ENCODE measurements around the gene PRKG1.

The PRKG1 gene

DNA sequence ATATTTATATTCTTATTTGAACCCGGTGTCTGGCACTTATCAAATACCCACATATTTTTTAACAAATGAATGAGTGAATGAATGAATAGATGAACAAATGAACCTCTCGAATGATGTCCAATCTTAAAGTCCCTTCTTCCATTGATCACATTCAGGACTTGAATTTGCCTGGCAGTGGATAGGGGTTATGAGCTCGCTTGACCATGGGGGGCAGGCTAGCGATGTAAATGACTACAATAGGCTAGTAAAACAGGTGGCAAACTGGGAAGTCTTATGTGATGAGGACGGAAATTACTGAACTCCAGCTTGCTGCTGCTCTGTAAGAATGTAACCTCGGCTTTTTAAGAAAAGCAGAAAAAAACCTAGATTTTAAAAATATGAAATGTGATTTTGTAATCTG, 992.1 kb downstream of the PRKG1 start:
- ATAC-seq (replicated peaks; ENCODE audit: extremely low read depth, poor library complexity, severe bottlenecking): no peak
- DNase-seq (ENCODE audit: low spot score in 2 of 2): no peak
- H3K9me3 Mint-ChIP-seq: peaks cover 6% of the 10 kb centered on the region
- no peak overlapping the region for H3K27ac Mint-ChIP-seq (ENCODE audit: low read depth)
- no peaks in the 10 kb centered on the region for H3K36me3 Mint-ChIP-seq (ENCODE audit: insufficient read depth)
- H3K4me1 Mint-ChIP-seq: no peaks in the 10 kb centered on the region
- no peak overlapping the region for H3K4me3 Mint-ChIP-seq
- no peaks in the 10 kb centered on the region for H3K27me3 Mint-ChIP-seq

- Mint-ChIP-seq H3K27ac (ENCODE audit: low read depth) (no peak overlapping the region), H3K9me3 (peaks cover 6% of the 10 kb centered on the region), H3K36me3 (ENCODE audit: insufficient read depth) (no peaks in the 10 kb centered on the region), H3K27me3 (no peaks in the 10 kb centered on the region), H3K4me3 (no peak overlapping the region), H3K4me1 (no peaks in the 10 kb centered on the region)
- ATAC-seq (replicated peaks; ENCODE audit: extremely low read depth, poor library complexity, severe bottlenecking): no peak
- no peak for DNase-seq (ENCODE audit: low spot score in 2 of 2)
Observed at GRCh38 chr10:52068485-52068884, 994.2 kb downstream of the PRKG1 start.

- no peak for DNase-seq (ENCODE audit: low spot score in 2 of 2)
- no peak overlapping the region for H3K27ac Mint-ChIP-seq (ENCODE audit: low read depth)
- H3K9me3 Mint-ChIP-seq: peaks cover 6% of the 10 kb centered on the region
- no peaks in the 10 kb centered on the region for H3K36me3 Mint-ChIP-seq (ENCODE audit: insufficient read depth)
- no peak for ATAC-seq (replicated peaks; ENCODE audit: extremely low read depth, poor library complexity, severe bottlenecking)
- H3K4me3 Mint-ChIP-seq: no peak overlapping the region
- H3K27me3 Mint-ChIP-seq: no peaks in the 10 kb centered on the region
- H3K4me1 Mint-ChIP-seq: no peaks in the 10 kb centered on the region
Observed at GRCh38 chr10:52071814-52072213, 997.5 kb downstream of the PRKG1 start.

DNA sequence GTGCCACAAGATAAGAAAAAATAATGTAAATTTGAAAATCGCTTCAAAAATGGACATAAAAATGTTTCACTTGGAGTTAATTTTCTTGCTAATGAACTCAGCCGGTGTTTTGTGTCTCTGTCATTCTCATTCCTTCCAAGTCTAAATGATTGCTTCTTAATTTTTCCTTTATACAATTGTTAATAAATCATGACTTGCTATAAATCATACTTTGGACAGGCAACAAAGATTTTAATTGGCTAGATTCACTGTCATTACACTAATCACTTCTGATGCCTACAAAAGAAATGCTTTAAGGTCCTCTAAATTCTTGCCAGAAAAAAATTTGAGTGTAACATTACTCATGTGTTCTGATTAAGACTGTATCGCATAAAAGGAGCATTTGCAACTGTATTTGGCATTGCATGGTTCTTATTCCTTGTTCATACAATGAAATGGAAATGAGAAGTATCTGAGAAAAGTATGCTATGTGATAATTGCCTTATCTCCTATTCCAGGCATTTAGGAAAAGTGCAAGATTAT, 1000.3 kb downstream of the PRKG1 start:
- Mint-ChIP-seq H3K9me3 (no peaks in the 10 kb centered on the region), H3K27ac (ENCODE audit: low read depth) (no peak overlapping the region)
- no peak for ATAC-seq (replicated peaks; ENCODE audit: extremely low read depth, poor library complexity, severe bottlenecking)

DNA sequence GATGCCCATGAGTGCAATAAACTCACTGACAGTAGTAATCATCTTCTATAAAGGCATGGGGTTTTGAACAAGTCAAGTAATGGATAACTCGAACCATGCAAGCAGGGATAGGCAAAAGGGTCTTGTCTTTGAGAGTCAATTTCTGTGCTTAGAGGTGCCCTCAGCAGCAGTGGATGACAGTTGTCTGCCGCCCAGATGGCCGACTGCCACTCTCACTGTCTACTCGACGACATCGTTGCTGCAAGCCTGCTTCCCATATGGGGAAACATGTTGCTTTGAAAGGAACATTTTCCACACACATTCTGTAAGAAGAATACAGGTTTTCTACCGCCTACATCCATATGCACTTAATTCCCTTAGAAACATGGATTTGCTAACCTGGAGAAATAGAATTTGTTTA, 1003.5 kb downstream of the PRKG1 start:
- H3K27me3 Mint-ChIP-seq: no peaks in the 10 kb centered on the region
- no peaks in the 10 kb centered on the region for H3K4me1 Mint-ChIP-seq
- no peak overlapping the region for H3K4me3 Mint-ChIP-seq
- ATAC-seq (replicated peaks; ENCODE audit: extremely low read depth, poor library complexity, severe bottlenecking) (no peak), DNase-seq (ENCODE audit: low spot score in 2 of 2) (no peak)
- H3K9me3 Mint-ChIP-seq: peaks cover 6% of the 10 kb centered on the region
- H3K36me3 Mint-ChIP-seq (ENCODE audit: insufficient read depth): no peaks in the 10 kb centered on the region
- no peak overlapping the region for H3K27ac Mint-ChIP-seq (ENCODE audit: low read depth)

More for the DNA sequence above, 1000.3 kb downstream of the PRKG1 start:
- Mint-ChIP-seq H3K4me1 (no peaks in the 10 kb centered on the region), H3K36me3 (ENCODE audit: insufficient read depth) (no peaks in the 10 kb centered on the region), H3K4me3 (no peak overlapping the region), H3K27me3 (no peaks in the 10 kb centered on the region)
- no peak for DNase-seq (ENCODE audit: low spot score in 2 of 2)

- Mint-ChIP-seq H3K4me1 (no peaks in the 10 kb centered on the region), H3K27me3 (no peaks in the 10 kb centered on the region), H3K4me3 (no peak overlapping the region), H3K27ac (ENCODE audit: low read depth) (no peak overlapping the region), H3K36me3 (ENCODE audit: insufficient read depth) (no peaks in the 10 kb centered on the region), H3K9me3 (peaks cover 6% of the 10 kb centered on the region)
- DNase-seq (ENCODE audit: low spot score in 2 of 2): no peak
- no peak for ATAC-seq (replicated peaks; ENCODE audit: extremely low read depth, poor library complexity, severe bottlenecking)
Observed at GRCh38 chr10:52078397-52078937, 1004.2 kb downstream of the PRKG1 start.

DNA sequence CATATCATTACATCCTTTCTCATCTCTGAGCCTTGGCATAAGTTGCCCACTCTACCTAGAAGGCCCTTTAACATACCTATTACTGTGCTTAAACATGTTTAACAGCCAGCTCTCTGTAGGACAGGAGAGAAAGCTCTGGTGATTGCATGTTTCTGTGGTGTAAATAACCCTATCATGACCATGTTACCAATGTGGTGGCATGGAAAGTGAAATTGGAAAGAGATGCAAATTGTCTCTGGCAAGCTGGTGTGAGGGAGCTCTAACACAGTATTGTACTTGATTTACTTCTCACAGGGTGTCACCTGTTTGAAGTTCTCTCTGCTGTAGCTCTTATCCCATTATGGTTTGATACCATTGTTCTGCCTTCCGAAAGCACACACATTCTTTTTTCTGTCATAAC, 1008.0 kb downstream of the PRKG1 start:
- H3K4me3 Mint-ChIP-seq: no peak overlapping the region
- ATAC-seq (replicated peaks; ENCODE audit: extremely low read depth, poor library complexity, severe bottlenecking) (no peak), DNase-seq (ENCODE audit: low spot score in 2 of 2) (no peak)
- no peaks in the 10 kb centered on the region for H3K36me3 Mint-ChIP-seq (ENCODE audit: insufficient read depth)
- peaks cover 6% of the 10 kb centered on the region for H3K9me3 Mint-ChIP-seq
- H3K4me1 Mint-ChIP-seq: no peaks in the 10 kb centered on the region
- H3K27me3 Mint-ChIP-seq: no peaks in the 10 kb centered on the region
- no peak overlapping the region for H3K27ac Mint-ChIP-seq (ENCODE audit: low read depth)

DNA sequence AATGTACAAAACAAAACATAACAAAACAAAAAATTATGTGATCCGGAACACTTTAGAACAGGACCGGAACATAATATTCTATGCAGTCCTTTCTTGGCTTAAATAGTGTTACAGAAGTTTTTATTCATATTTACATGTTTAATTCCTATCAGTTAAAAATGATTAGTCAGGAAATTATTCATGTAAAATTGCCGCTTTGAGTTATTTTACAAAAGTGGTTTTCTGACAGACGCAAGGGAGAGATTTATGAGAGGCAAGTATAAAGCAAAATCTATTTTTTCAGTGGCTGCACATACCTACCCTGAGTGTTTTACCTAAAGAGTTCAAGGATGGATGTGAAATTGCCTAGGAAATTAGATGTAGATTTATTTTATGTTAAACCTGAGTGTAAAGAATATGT, 1009.1 kb downstream of the PRKG1 start:
- Mint-ChIP-seq H3K36me3 (ENCODE audit: insufficient read depth) (no peaks in the 10 kb centered on the region), H3K4me1 (no peaks in the 10 kb centered on the region), H3K9me3 (peaks cover 6% of the 10 kb centered on the region), H3K27ac (ENCODE audit: low read depth) (no peak overlapping the region), H3K4me3 (no peak overlapping the region), H3K27me3 (no peaks in the 10 kb centered on the region)
- no peak for ATAC-seq (replicated peaks; ENCODE audit: extremely low read depth, poor library complexity, severe bottlenecking)
- no peak for DNase-seq (ENCODE audit: low spot score in 2 of 2)

DNA sequence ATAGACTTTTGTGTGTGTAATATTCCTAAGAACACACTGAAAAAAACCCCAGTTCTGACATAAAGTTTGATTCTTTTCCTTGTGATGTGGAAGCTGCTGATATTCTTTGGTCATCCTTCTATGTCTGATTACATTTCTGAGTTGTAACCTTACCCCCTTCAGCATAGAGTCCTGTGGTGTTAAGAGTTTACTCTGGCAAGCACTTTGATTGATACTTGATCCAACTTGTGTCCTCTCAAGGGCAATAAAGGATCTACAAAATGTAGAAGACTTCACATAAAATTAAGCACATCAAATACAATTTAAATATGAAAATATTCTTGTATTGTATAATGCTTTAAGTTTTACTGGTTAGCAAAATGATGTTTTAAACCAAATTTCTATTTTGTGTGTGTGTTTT, 1018.1 kb downstream of the PRKG1 start:
- H3K9me3 Mint-ChIP-seq: peaks cover 6% of the 10 kb centered on the region
- H3K27ac Mint-ChIP-seq (ENCODE audit: low read depth): no peak overlapping the region
- H3K4me1 Mint-ChIP-seq: no peaks in the 10 kb centered on the region
- H3K27me3 Mint-ChIP-seq: no peaks in the 10 kb centered on the region
- DNase-seq (ENCODE audit: low spot score in 2 of 2): no peak
- no peak for ATAC-seq (replicated peaks; ENCODE audit: extremely low read depth, poor library complexity, severe bottlenecking)
- no peaks in the 10 kb centered on the region for H3K36me3 Mint-ChIP-seq (ENCODE audit: insufficient read depth)
- H3K4me3 Mint-ChIP-seq: no peak overlapping the region

DNA sequence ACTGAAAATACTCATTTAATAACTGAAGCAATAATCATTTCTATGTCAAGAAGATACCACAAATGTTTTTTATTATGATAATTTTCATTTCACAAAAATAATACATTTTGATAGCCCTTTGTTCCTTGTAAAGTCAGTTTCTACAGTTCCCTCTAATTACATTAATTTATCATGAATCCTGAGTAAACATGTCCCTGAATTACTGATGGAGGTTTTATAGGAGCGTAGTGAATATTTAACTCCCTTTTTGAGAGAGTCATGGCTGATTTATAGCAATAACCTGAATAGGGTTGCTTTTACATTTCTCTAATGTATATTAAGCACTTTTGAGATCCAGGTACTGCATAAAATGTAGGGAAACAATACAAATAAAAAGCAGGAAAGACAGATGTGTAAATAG, 1023.8 kb downstream of the PRKG1 start:
- ATAC-seq (replicated peaks; ENCODE audit: extremely low read depth, poor library complexity, severe bottlenecking): no peak
- H3K4me1 Mint-ChIP-seq: no peaks in the 10 kb centered on the region
- H3K36me3 Mint-ChIP-seq (ENCODE audit: insufficient read depth): no peaks in the 10 kb centered on the region
- DNase-seq (ENCODE audit: low spot score in 2 of 2): no peak
- H3K9me3 Mint-ChIP-seq: peaks cover 12% of the 10 kb centered on the region
- H3K4me3 Mint-ChIP-seq: no peak overlapping the region
- H3K27ac Mint-ChIP-seq (ENCODE audit: low read depth): no peak overlapping the region
- no peaks in the 10 kb centered on the region for H3K27me3 Mint-ChIP-seq

- H3K4me1 Mint-ChIP-seq: no peaks in the 10 kb centered on the region
- no peaks in the 10 kb centered on the region for H3K27me3 Mint-ChIP-seq
- no peak for ATAC-seq (replicated peaks; ENCODE audit: extremely low read depth, poor library complexity, severe bottlenecking)
- H3K9me3 Mint-ChIP-seq: peaks cover 12% of the 10 kb centered on the region
- no peak overlapping the region for H3K4me3 Mint-ChIP-seq
- H3K36me3 Mint-ChIP-seq (ENCODE audit: insufficient read depth): no peaks in the 10 kb centered on the region
- DNase-seq (ENCODE audit: low spot score in 2 of 2): no peak
- H3K27ac Mint-ChIP-seq (ENCODE audit: low read depth): no peak overlapping the region
Observed at GRCh38 chr10:52099026-52099600, 1024.8 kb downstream of the PRKG1 start.

GRCh38 chr10:52100011-52100547, 1025.8 kb downstream of the PRKG1 start:
- H3K4me3 Mint-ChIP-seq: no peak overlapping the region

GRCh38 chr10:52105301-52105700, 1031.0 kb downstream of the PRKG1 start:
- H3K27ac Mint-ChIP-seq (ENCODE audit: low read depth): no peak overlapping the region
- H3K27me3 Mint-ChIP-seq: no peaks in the 10 kb centered on the region

More at GRCh38 chr10:52100011-52100547, 1025.8 kb downstream of the PRKG1 start:
- no peak overlapping the region for H3K27ac Mint-ChIP-seq (ENCODE audit: low read depth)
- no peaks in the 10 kb centered on the region for H3K36me3 Mint-ChIP-seq (ENCODE audit: insufficient read depth)
- H3K27me3 Mint-ChIP-seq: no peaks in the 10 kb centered on the region
- ATAC-seq (replicated peaks; ENCODE audit: extremely low read depth, poor library complexity, severe bottlenecking) (no peak), DNase-seq (ENCODE audit: low spot score in 2 of 2) (no peak)
- H3K9me3 Mint-ChIP-seq: peaks cover 9% of the 10 kb centered on the region
- no peaks in the 10 kb centered on the region for H3K4me1 Mint-ChIP-seq

More at GRCh38 chr10:52105301-52105700, 1031.0 kb downstream of the PRKG1 start:
- Mint-ChIP-seq H3K36me3 (ENCODE audit: insufficient read depth) (no peaks in the 10 kb centered on the region), H3K4me1 (no peaks in the 10 kb centered on the region), H3K4me3 (no peak overlapping the region), H3K9me3 (no peaks in the 10 kb centered on the region)
- ATAC-seq (replicated peaks; ENCODE audit: extremely low read depth, poor library complexity, severe bottlenecking) (no peak), DNase-seq (ENCODE audit: low spot score in 2 of 2) (no peak)
